ENCODE measurements around the gene SYPL2. TPM values are rescaled to one million over a fixed set of nuclear protein-coding genes. Genes with fewer than 3 reads are reported as not detected.

SYPL2 gene
- total RNA-seq: not detected in 2 replicates

DNA sequence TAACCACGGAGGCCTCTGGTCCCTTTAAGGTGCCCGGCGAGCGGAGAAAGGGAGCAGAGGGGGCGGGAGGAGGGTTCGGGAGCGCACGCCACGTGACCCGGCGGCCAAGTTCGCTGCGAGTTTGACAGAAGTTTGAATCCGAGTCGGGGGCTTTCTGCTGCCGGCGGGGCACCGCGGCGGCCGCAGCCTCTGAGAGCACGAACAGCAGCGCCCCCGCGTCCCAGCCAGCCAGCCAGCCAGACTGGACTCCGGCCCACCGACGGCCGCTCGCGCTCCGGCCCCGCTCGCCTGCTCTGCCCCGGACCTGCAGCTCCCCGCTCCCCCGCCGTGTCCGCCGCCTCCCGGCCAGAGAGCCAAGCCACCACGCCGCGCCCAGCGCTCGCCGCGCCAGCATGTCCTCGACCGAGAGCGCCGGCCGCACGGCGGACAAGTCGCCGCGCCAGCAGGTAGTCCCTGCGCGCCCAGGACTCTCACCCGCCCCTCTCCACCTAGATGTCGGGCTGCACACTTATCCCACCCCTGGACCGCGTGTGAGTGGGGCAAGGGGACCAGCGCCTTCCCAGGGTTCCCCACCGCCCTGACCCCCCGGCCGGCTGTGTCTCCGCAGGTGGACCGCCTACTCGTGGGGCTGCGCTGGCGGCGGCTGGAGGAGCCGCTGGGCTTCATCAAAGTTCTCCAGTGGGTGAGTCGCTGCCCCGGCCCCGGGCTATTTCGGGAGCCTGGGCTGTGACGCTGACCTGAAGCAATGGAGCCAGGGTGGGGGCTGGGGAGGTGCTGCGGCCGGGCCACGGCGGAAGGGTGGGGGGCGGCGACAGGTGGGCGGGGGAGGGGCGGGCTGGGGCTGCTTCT is at the start of gene SYPL2:
TSS of gene SYPL2 (plus strand) at position 95 of the 849 bp plus-strand sequence. CDS start at position 393, 298 bp downstream.

DNA sequence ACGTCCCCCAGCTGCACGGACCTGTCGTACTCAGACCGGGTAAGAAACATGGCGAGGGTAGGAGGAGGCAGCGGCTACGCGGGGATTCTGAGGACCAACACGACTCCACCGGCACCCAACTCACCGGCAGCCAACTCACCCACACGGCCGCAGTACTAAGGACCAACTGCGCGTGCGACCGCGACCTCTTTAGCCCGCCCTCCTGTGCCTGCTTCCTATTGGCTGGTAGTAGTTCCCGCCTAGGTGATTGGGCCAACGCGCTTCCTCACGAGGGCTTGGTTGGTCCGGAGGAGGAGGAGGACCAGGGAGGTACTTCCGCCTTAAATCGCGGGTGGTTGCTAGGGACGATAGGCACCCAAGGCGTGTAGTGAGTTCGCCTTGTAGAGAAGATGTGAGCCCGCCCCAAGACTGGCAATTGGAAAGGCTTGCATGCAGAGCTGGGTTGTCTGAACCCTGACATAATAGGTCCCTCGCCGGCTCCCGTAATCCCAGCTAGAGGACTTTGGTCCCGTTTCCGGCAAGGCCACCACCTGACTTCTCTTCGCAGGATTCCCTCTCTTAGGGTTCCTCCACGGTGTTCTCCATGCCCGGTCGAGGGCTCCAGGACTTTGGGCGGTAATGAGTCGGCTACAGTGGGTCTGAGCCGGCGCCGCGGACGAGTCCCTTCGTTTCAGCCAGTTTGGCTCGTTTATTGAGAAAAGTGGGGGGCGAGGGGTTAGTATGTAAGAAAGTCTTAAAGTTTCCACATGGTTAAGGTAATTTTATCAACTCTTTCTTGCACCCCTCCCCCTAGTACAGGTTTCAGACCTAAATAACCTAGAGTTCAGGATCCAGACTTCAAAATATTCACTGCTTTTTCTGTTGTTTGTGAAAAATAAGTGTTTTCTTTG is 39.8 kb upstream of the SYPL2 start, which contains the start of gene PSMA5:
TSS of gene PSMA5 (minus strand) at position 168 of the 890 bp plus-strand sequence. CDS start at position 50, 118 bp downstream.

DNA sequence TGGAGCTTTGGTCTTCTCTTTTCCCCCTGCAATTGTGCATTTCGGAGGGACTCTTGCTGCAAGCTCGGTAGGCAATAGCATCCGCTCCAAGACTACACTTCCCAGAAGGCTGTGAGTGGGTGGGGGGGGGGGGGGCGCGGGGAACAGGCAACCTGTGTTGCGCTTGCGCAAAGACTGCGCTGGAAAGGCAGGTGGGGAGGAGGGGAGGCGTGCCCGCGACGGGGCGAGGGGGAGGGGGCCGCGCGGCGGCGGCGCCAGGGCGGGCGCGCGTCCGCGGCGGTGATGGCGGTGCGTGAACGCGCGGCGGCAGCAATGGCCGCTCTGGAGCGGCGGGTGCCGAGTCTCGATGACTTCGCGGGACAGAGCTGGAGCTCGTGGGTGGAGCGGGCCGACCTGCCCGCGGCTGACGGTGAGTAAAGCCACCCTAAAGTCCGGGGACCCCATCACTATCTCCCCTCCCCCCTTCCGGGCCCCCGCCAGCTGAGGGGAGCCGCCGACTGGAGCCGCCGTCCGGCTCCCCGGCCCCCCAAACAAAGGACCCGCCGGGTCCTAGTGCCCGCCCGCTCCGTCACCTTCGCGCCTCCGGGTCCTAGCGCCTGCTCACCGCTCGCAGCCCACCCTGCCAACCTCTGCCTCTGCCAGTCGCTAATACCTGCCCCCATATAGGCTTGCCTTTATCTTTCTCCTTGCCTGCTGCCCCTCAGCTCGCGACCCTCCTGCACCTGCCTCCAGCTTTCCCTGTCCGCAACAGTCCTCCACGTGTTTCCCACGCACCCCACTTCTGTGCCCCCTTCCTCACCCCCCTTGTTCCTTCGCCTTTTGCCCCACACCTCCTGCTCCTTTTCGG is 17.5 kb downstream of the SYPL2 start, which contains the start of gene ATXN7L2:
TSS of gene ATXN7L2 (plus strand) at position 234 of the 847 bp plus-strand sequence. CDS start at position 283, 49 bp downstream.

DNA sequence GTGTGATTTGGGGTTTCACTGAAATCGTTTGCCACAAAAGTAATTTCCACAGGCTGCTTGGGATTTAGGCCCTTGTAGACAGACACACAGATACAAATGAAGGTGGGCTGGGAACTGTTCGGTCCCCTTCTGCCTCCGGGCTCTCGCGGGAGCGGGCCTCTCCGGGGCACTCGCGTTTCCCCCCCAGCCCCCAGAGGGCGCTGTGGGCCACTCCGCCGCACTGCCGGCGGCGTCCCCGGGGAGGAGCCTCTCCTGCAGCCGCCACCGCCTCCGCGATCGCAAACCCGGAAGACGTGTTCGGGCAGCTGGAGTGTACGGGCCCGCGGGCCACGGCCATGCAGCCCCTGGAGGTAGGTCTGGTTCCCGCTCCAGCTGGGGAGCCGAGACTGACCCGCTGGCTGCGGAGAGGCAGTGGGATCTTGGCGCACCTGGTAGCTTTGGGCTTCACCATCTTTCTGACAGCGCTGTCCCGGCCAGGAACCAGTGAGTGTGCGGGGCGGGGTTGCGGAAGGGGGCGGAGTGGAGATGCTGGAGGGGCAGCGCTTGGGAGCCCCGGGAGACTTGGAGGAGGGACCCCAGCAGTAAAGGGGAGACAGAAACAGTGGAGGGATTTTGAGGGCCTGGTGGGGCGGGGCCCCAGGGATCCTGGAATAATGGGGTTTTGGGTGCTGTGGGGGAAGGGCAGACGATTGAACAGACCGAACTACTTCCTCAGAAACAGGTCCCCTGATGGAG is 27.6 kb downstream of the SYPL2 start, which contains the start of gene CYB561D1:
TSS of gene CYB561D1 (plus strand) at position 290 of the 735 bp plus-strand sequence. CDS start at position 336, 46 bp downstream.

DNA sequence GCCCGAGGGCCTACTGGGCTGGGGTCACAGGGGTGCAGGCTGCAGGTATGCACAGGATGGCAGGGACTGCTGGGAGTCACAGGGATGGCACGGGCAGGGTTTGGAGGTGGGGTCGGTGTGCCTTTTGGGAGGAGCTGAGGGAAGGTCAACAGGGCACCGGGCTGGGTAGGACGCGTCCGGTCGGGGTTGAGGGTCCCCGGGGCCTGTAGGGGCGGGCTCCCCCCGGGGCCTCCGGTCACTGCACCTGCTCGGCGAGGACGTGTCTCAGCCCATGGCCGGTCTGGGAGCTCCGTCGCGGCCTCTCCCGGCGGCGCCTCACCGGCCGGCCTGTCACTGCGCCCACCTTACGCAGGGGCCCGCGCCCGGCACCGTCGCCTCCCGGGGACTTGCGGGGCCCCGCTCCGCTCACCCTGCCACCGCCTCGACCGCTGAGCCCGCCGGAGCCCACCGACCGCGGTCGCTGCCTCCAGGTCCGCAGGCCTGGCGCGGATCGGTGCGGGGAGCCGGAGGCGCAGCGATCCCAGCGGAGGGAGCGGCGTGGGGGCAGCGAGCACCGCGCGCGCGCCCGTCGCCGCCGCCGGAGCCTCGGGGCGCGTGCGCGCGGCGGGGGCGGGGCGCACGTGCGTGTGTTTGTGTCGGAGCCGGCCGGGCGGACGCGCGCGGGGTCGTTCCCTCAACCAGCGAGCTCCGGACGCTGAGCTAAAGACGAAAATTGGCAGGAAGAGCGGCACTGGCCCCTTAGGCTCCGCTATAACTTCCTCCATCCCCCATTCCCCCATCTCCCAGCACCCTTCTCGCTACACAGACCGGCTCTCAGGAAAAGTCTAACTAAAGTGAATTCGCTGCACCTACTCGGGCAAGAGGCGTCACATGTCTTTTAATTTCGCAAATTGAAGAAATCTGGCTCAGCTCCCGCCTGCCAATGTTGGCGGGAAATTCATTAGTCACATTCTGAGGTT is 43.1 kb downstream of the SYPL2 start, which contains the start of gene AMIGO1:
TSS of gene AMIGO1 (minus strand) at position 552 of the 959 bp plus-strand sequence. CDS start 815 bp downstream, outside the sequence.

Other genes starting within 250 kb of the SYPL2 start
- gene CELSR2, start 217.0 kb upstream of the SYPL2 start, total RNA-seq: 41.3 and 56.1 TPM in 2 replicates
- 27.4 and 29.5 TPM in 2 replicates for gene PSRC1, start 183.4 kb upstream of the SYPL2 start, total RNA-seq
- gene MYBPHL, start 159.5 kb upstream of the SYPL2 start, total RNA-seq: 2.7 TPM in 1 of 2 replicates, not detected in the other
- 17.7 and 22.0 TPM in 2 replicates for gene SORT1, start 68.6 kb upstream of the SYPL2 start, total RNA-seq
- 42.0 and 70.3 TPM in 2 replicates for gene PSMA5, start 40.1 kb upstream of the SYPL2 start, total RNA-seq
- 3.2 and 4.6 TPM in 2 replicates for gene ATXN7L2, start 17.4 kb downstream of the SYPL2 start, total RNA-seq
- gene CYB561D1, start 27.5 kb downstream of the SYPL2 start, total RNA-seq: 3.7 and 10.0 TPM in 2 replicates
- 0.19 and 0.56 TPM in 2 replicates for gene AMIGO1, start 43.2 kb downstream of the SYPL2 start, total RNA-seq
- gene GPR61, start 73.3 kb downstream of the SYPL2 start, total RNA-seq: not detected in 2 replicates
- gene GNAI3, start 82.1 kb downstream of the SYPL2 start, total RNA-seq: 8.7 and 11.4 TPM in 2 replicates
- gene GNAT2, start 153.1 kb downstream of the SYPL2 start, total RNA-seq: 0.14 and 0.21 TPM in 2 replicates
- 40.7 and 46.2 TPM in 2 replicates for gene AMPD2, start 153.3 kb downstream of the SYPL2 start, total RNA-seq
- gene GSTM4, start 189.6 kb downstream of the SYPL2 start, total RNA-seq: 5.1 and 8.5 TPM in 2 replicates
- 4.6 and 5.8 TPM in 2 replicates for gene GSTM2, start 201.5 kb downstream of the SYPL2 start, total RNA-seq
- gene GSTM1, start 221.3 kb downstream of the SYPL2 start, total RNA-seq: 10.8 and 18.5 TPM in 2 replicates
- gene GSTM5, start 245.7 kb downstream of the SYPL2 start, total RNA-seq: not detected in 2 replicates